ENCODE results near the gene C2CD2. TPM values are rescaled to one million over a fixed set of nuclear protein-coding genes. Genes with fewer than 3 reads are reported as not detected.

Gene C2CD2
- total RNA-seq, 1 experiment from 2014 or later: 50.4 TPM

DNA sequence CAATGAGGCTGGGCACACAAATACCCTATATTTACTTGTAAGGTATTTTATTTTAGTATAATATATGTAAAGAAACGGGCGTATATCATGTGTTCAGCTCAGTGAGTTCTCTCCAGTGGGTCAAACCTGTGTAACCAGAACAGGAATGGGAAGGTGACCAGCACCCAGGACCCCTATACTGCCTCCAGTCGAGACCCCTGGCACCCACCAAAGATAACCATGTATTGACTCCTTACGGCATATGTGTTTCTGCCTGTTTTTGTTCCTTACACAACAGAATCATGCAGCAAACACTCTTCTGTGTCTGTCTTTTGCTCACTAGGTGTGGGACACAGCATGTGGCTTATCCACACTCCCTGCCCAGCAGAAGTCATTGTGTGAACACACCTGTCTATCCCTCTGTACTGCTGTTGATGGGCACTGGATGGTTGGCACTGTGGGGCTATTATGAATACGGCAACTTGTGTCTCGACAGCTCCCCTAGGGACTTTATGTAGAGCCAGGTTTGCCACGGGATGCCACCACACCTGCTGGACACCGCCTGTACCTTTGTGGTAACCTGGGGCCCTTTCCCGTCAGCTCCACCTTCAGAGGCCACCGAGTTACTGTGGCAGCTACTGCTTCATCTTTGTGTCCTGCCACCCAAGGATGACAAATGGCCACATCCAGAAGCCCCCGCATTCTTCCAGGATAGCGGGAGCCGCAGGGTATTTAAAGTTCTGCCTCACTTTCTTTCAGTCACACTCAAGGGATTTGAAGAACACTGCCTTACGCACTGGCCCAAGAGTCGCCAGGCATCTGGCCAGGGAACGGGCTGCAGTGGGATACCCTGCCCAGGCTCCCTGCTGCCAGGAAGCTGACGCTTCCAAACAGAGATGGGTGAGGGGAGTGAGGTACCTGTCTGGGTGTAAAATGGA lies 23.5 kb upstream of the C2CD2 start:
- DNase-seq: no peak
- Histone ChIP-seq H3K27ac (ENCODE audit: low read length) (no peak overlapping the region), H3K36me3 (ENCODE audit: low read depth, low read length) (no peaks in the 10 kb centered on the region), H3K79me2 (ENCODE audit: low read length) (no peaks in the 10 kb centered on the region), H3K9me3 (ENCODE audit: low read length) (no peaks in the 10 kb centered on the region), H4K20me1 (ENCODE audit: low read length) (no peaks in the 10 kb centered on the region), H3K4me3 (ENCODE audit: low read length) (no peak overlapping the region), H3K4me1 (ENCODE audit: insufficient read depth, low read length) (0 out of 2 replicates have a peak, but pooled peaks cover 6% of the 10 kb centered on the region), H2AFZ (ENCODE audit: low read length) (no peak overlapping the region), H3K27me3 (ENCODE audit: low read length) (no peaks in the 10 kb centered on the region), H3K4me2 (ENCODE audit: low read length) (no peak overlapping the region), H3K9ac (ENCODE audit: low read length) (no peak overlapping the region), H3K9me2 (replicated peaks; ENCODE audit: low read length) (no peaks in the 10 kb centered on the region), H3F3A (ENCODE audit: low read length, unreplicated experiment) (no peaks in the 10 kb centered on the region)
- ChIA-PET POLR2A (ENCODE audit: unreplicated experiment) (no interaction called here), CTCF (no interaction called here)
- TF ChIP-seq, protein P1, sequence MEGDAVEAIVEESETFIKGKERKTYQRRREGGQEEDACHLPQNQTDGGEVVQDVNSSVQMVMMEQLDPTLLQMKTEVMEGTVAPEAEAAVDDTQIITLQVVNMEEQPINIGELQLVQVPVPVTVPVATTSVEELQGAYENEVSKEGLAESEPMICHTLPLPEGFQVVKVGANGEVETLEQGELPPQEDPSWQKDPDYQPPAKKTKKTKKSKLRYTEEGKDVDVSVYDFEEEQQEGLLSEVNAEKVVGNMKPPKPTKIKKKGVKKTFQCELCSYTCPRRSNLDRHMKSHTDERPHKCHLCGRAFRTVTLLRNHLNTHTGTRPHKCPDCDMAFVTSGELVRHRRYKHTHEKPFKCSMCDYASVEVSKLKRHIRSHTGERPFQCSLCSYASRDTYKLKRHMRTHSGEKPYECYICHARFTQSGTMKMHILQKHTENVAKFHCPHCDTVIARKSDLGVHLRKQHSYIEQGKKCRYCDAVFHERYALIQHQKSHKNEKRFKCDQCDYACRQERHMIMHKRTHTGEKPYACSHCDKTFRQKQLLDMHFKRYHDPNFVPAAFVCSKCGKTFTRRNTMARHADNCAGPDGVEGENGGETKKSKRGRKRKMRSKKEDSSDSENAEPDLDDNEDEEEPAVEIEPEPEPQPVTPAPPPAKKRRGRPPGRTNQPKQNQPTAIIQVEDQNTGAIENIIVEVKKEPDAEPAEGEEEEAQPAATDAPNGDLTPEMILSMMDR (conservative IDR thresholded peaks at IDR 0.05; ENCODE audit: low read depth, low read length): no peak
- intact Hi-C loops (cut with micrococcal nuclease): no loop called here
- BruUV-seq (replicated peaks): no TSS peak
- ATAC-seq: no peak

DNA sequence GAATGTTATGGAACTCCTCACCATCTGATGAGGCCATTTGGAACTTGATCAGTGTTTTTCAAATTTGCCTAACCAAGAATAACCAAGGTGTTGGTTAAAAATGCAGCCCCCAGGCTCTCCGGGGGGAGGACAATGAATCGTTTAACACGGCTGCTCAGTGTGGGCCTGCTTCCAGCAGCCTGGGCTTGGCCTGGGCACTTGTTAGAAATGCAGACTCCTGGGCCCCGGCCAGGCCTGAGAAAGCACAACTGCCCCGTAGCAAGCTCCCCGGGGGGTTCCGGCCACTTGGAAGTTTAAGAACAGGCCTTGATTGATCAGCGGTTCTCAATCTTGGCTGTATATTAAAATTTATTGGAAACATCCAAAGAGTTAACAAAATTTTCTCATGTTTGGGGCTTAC lies 22.8 kb upstream of the C2CD2 start:
- no peaks in the 10 kb centered on the region for H4K20me1 ChIP-seq (ENCODE audit: low read length)
- BruUV-seq (replicated peaks): no TSS peak
- H3K36me3 ChIP-seq (ENCODE audit: low read depth, low read length): no peaks in the 10 kb centered on the region
- H3K9me2 ChIP-seq (replicated peaks; ENCODE audit: low read length): no peaks in the 10 kb centered on the region
- ChIA-PET POLR2A (ENCODE audit: unreplicated experiment) (no interaction called here), CTCF (no interaction called here)
- no peaks in the 10 kb centered on the region for H3K9me3 ChIP-seq (ENCODE audit: low read length)
- no peak overlapping the region for H3K9ac ChIP-seq (ENCODE audit: low read length)
- H3K4me1 ChIP-seq (ENCODE audit: insufficient read depth, low read length): 0 out of 2 replicates have a peak, but pooled peaks cover 6% of the 10 kb centered on the region
- intact Hi-C loops (cut with micrococcal nuclease): no loop called here
- DNase-seq (no peak), ATAC-seq (no peak)
- H2AFZ ChIP-seq (ENCODE audit: low read length): no peak overlapping the region
- no peaks in the 10 kb centered on the region for H3F3A ChIP-seq (ENCODE audit: low read length, unreplicated experiment)
- no peaks in the 10 kb centered on the region for H3K79me2 ChIP-seq (ENCODE audit: low read length)
- no peak for TF ChIP-seq EZH2 (IDR thresholded peaks at IDR 0.05; ENCODE audit: low read length, unreplicated experiment)
- no peak for TF ChIP-seq EZH2phosphoT487 (IDR thresholded peaks at IDR 0.05; ENCODE audit: borderline replicate concordance, low read length)
- TF ChIP-seq, protein P1 (conservative IDR thresholded peaks at IDR 0.05; ENCODE audit: low read depth, low read length): no peak
- no peak overlapping the region for H3K27ac ChIP-seq (ENCODE audit: low read length)
- H3K27me3 ChIP-seq (ENCODE audit: low read length): no peaks in the 10 kb centered on the region
- no peak overlapping the region for H3K4me3 ChIP-seq (ENCODE audit: low read length)
- H3K4me2 ChIP-seq (ENCODE audit: low read length): no peak overlapping the region

Measured in PC-3 (cell line).